Left colon (tissue), 2 donors: ENCODE measurements around the gene PDC. TPM values are rescaled to one million over a fixed set of nuclear protein-coding genes. Genes with fewer than 3 reads are reported as not detected.
"Not testable (repeated sequence)": the region's sequence is repeated elsewhere in the genome, so short reads cannot be mapped to it uniquely, and the experiment has no call there.

ENCODE experiments used
- ATAC-seq: fragments of 200-7000 bp; cut with Tn5 transposase; one replicate; pipeline ENCODE4 v1.9.1; 2020; ENCODE audit warnings: mild to moderate bottlenecking, moderate library complexity
- DNase-seq, 2 donors: peaks; one replicate each; pipeline ENCODE4 v3.0.0-alpha.2; 2020
- intact Hi-C, 2 donors: fragments of 100-400 bp; cut with DNase I in 1 of 2; cut with micrococcal nuclease in 1 of 2; formaldehyde crosslinking; loops; one replicate each; pipeline versions ENCODE4 v1.11.2 to v1.14.0; 2022; cut with DNase I, micrococcal nuclease
- total RNA-seq, 2 donors: library from RNA; stranded (reverse); fragmentation: NEBNext Ultra II Directional; extraction: Animal tissue kit (Norgen Biotek cat#: 25700); gene quantifications; one replicate each; pipeline ENCODE4 v1.2.1, GENCODE V29; 2021
- donor health status: DM: no; HTN: no; CAD: no.
- donor health status: DM: yes; HTN: yes; CAD: no.

The PDC gene
- total RNA-seq, 2 donors from 2014 or later: not detected

DNA sequence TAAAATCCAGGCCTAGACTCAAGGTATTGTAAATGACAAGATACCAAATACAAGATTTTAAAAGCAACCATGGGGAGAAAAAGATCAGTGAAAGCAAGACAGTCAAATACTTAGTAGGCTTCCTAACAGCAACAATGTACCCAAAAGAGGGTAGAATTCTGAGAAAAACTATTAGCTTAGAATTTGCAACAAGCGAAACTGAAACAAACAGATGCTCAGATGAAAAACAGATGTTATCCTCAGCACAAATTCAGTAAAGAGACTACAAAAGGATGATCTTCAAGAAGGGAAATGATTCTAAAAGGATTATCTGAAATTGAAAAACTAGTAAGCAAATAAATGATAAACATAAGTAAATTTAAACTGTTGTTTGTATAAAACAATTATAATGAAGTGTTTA lies 40.0 kb downstream of the PDC start:
- intact Hi-C loops: no loop called here
- DNase-seq (no peak), ATAC-seq (no peak)

GRCh38 chr1:186420311-186420710 lies 40.6 kb downstream of the PDC start:
- DNase-seq: no peak
- no peak for ATAC-seq
- intact Hi-C loops: no loop called here

GRCh38 chr1:186418503-186418902 lies 42.4 kb downstream of the PDC start:
- DNase-seq (no peak), ATAC-seq (no peak)
- intact Hi-C loops: no loop called here

- ATAC-seq (no peak), DNase-seq (no peak)
- intact Hi-C loops: no loop called here
Measured at GRCh38 chr1:186413319-186413718, 47.6 kb downstream of the PDC start.

DNA sequence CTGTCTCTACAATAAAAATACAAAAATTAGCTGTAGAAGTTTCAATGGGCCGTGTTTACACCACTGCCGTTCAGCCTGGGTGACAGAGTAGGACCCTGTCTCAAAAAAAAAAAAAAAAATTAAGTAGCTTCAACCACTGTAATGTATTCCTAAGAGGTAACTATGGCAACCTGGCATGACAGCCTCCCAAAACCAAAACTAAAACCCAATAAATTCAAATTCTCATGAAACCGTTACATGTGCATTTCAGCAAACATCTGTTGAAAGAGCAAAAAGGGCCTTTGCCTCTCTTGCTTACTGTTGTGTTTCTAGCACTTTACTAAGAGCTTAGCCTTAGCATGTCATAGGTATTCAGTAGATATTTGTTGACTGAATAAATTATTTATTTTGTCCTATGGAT lies 51.8 kb downstream of the PDC start:
- intact Hi-C loops: no loop called here
- no peak for DNase-seq
- ATAC-seq: no peak

GRCh38 chr1:186404454-186405051 lies 56.4 kb downstream of the PDC start:
- intact Hi-C loops: no loop called here
- no peak for DNase-seq
- no peak for ATAC-seq

- intact Hi-C loops: no loop called here
- ATAC-seq (no peak), DNase-seq (no peak)
Measured at GRCh38 chr1:186403632-186404031, 57.3 kb downstream of the PDC start.

- intact Hi-C loops: not testable (repeated sequence)
Measured at GRCh38 chr1:186401446-186401845, 59.5 kb downstream of the PDC start.

More at GRCh38 chr1:186401446-186401845, 59.5 kb downstream of the PDC start:
- not testable (repeated sequence) for ATAC-seq, DNase-seq

Other genes starting within 250 kb of the PDC start
- gene PRG4, start 164.8 kb downstream of the PDC start, total RNA-seq: not detected
- gene TPR, start 85.9 kb downstream of the PDC start, total RNA-seq: 10 to 100 TPM; 66.0 to 70.0 TPM
- gene ODR4, start 85.3 kb downstream of the PDC start, total RNA-seq: 10 to 100 TPM; 16.8 to 19.0 TPM
- gene PTGS2, start 219.3 kb upstream of the PDC start, total RNA-seq: 1 to 10 TPM; 1.9 to 4.8 TPM